ACC112 (cell line): Measurements from ENCODE around the gene CATSPERD.

Source experiments
- H2AFZ ChIP-seq: fragments of 200-600 bp; sonication (generic); one replicate; pipeline ENCODE4 v1.6.0; 2017; ENCODE audit warnings: antibody characterized with exemption, low read length; ENCODE audit not compliant: unreplicated experiment
- H3K27ac ChIP-seq: fragments of 200-600 bp; sonication (generic); 2 replicates; pipeline ENCODE4 v1.5.1; 2014; ENCODE audit warnings: low read depth, mild to moderate bottlenecking, antibody characterized with exemption, low read length, moderate library complexity
- H3K27me3 ChIP-seq: fragments of 200-600 bp; sonication (generic); 2 replicates; pipeline ENCODE4 v1.6.1; 2014; ENCODE audit warnings: mild to moderate bottlenecking, antibody characterized with exemption, low read length, moderate library complexity, mixed read lengths; ENCODE audit not compliant: insufficient read depth
- H3K36me3 ChIP-seq: fragments of 200-600 bp; sonication (generic); 2 replicates; pipeline ENCODE4 v1.6.1; 2016; ENCODE audit warnings: mild to moderate bottlenecking, antibody characterized with exemption, low read length, moderate library complexity, mixed read lengths; ENCODE audit not compliant: insufficient read depth
- H3K4me1 ChIP-seq: fragments of 200-600 bp; sonication (generic); one replicate; pipeline ENCODE4 v1.6.1; 2016; ENCODE audit warnings: low read length, mixed read lengths; ENCODE audit not compliant: insufficient read depth, unreplicated experiment, control insufficient read depth
- H3K4me3 ChIP-seq: fragments of 200-600 bp; sonication (generic); 2 replicates; pipeline ENCODE4 v1.5.1; 2014; ENCODE audit warnings: mild to moderate bottlenecking, low read depth, low read length
- H3K79me2 ChIP-seq: fragments of 200-600 bp; sonication (generic); one replicate; pipeline ENCODE4 v1.6.0; 2016; ENCODE audit warnings: low read length; ENCODE audit not compliant: control insufficient read depth, unreplicated experiment, insufficient read depth

Gene CATSPERD

DNA sequence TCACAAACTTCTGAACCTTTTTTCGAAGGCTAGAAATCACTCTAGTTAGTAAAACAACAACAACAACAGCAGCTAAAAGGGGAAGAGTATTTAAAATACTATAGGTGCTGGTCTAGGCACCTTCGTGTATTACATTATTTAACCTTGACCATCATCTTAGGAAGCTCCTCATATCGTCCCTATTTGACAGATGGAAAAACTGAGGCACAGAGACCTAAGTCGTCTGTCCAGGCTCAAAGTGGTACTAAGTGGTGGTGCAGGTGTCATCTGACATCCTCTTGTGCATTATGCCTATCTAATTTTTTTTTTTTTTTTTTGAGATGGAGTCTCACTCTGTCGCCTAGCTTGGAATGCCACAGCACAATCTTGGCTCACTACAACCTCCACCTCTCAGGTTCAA is 29.1 kb downstream of the CATSPERD start:
- Histone ChIP-seq H3K36me3 (no peaks in the 10 kb centered on the region), H3K27me3 (no peaks in the 10 kb centered on the region), H3K27ac (no peak overlapping the region), H3K4me1 (no peaks in the 10 kb centered on the region), H3K4me3 (no peak overlapping the region), H3K79me2 (no peaks in the 10 kb centered on the region), H2AFZ (no peak overlapping the region)

GRCh38 chr19:5751709-5752108 is 31.3 kb downstream of the CATSPERD start:
- H3K4me3 ChIP-seq, result no peak overlapping the region
- no peaks in the 10 kb centered on the region for H3K36me3 ChIP-seq
- H3K4me1 ChIP-seq, result no peaks in the 10 kb centered on the region
- no peak overlapping the region for H3K27ac ChIP-seq
- H3K27me3 ChIP-seq, result no peaks in the 10 kb centered on the region
- no peaks in the 10 kb centered on the region for H3K79me2 ChIP-seq
- no peak overlapping the region for H2AFZ ChIP-seq

DNA sequence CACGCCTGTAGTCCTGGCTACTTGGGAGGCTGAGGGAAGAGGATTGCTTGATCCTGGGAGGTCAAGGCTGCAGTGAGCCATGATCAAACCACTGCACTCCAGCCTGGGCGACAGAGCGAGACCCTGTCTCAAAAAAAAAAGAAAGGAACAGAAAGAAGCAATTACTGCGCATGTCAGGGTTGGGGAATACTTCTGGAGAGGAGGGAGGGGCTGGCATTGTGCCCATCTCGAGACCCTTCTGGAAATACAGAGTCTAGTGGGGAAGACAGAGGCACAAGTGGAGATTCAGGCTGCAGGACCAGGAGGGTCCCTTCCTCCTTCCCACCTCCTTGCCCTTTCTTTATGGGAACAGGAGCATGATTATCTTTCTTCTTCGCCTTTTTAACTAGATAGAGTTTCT is 33.3 kb downstream of the CATSPERD start:
- H3K4me1 ChIP-seq, result no peaks in the 10 kb centered on the region
- H3K79me2 ChIP-seq, result no peaks in the 10 kb centered on the region
- H3K27ac ChIP-seq, result no peak overlapping the region
- H3K27me3 ChIP-seq, result no peaks in the 10 kb centered on the region
- H3K36me3 ChIP-seq, result no peaks in the 10 kb centered on the region
- H2AFZ ChIP-seq, result no peak overlapping the region
- no peak overlapping the region for H3K4me3 ChIP-seq

DNA sequence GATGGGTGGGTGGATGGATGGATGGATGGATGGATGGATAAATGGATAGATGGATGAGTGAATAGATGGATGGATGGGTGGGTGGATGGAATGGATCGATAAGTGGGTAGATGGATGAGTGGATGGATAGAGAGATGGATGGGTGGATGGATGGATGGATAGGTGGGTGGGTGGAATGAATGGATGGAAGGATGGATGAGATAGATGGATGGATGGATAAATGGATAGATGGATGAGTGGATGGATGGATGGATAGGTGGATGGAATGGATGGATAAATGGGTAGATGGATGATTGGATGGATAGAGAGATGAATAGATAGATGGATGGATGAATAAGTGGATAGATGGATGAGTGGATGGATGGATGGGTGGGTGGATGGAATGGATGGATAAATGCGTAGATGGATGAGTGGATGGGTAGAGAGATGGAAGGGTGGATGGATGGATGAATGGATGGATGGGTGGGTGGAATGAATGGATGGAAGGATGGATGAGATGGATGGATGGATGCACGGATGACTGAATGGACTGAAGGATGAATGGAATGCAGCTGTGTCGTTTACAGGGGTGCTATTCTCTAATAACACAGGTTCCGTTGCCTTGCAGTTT is 42.3 kb downstream of the CATSPERD start:
- Histone ChIP-seq H3K79me2 (no peaks in the 10 kb centered on the region), H3K4me3 (no peak overlapping the region), H3K4me1 (no peaks in the 10 kb centered on the region), H2AFZ (no peak overlapping the region), H3K36me3 (no peaks in the 10 kb centered on the region), H3K27ac (no peak overlapping the region), H3K27me3 (no peaks in the 10 kb centered on the region)

- Histone ChIP-seq H3K27ac (no peak overlapping the region), H3K27me3 (no peaks in the 10 kb centered on the region), H2AFZ (no peak overlapping the region), H3K4me3 (no peak overlapping the region), H3K79me2 (no peaks in the 10 kb centered on the region), H3K36me3 (no peaks in the 10 kb centered on the region), H3K4me1 (no peaks in the 10 kb centered on the region)
Observed at GRCh38 chr19:5765220-5765619, 44.8 kb downstream of the CATSPERD start.

GRCh38 chr19:5767949-5768348 is 47.5 kb downstream of the CATSPERD start:
- Histone ChIP-seq H3K36me3 (no peaks in the 10 kb centered on the region), H2AFZ (no peak overlapping the region)

GRCh38 chr19:5772416-5772815 is 52.0 kb downstream of the CATSPERD start:
- H3K4me1 ChIP-seq, result no peaks in the 10 kb centered on the region
- no peaks in the 10 kb centered on the region for H3K27me3 ChIP-seq
- no peaks in the 10 kb centered on the region for H3K36me3 ChIP-seq
- H3K27ac ChIP-seq, result no peak overlapping the region
- H2AFZ ChIP-seq, result no peak overlapping the region
- H3K4me3 ChIP-seq, result no peak overlapping the region
- H3K79me2 ChIP-seq, result no peaks in the 10 kb centered on the region

More at GRCh38 chr19:5767949-5768348, 47.5 kb downstream of the CATSPERD start:
- Histone ChIP-seq H3K27me3 (no peaks in the 10 kb centered on the region), H3K79me2 (no peaks in the 10 kb centered on the region), H3K4me3 (no peak overlapping the region), H3K27ac (no peak overlapping the region), H3K4me1 (no peaks in the 10 kb centered on the region)

DNA sequence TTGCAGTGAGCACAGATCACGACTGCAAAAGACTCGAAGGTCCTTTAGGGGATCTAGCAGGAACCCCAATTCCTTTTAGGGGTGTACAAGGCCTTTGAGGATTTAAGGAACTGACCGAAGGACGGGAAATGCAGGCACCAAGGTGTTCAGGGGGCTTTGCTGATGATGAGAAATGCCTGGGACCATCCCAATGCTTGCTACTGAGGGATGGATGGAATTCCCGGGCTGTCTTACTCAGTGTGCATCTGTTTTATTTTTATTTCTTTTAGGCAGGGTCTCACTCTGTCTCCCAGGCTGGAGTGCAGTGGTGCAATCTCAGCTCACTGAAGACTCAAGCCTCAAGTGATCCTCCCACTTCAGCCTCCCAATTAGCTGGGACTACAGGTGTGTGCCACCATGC is 52.8 kb downstream of the CATSPERD start:
- no peaks in the 10 kb centered on the region for H3K79me2 ChIP-seq
- H3K4me1 ChIP-seq, result no peaks in the 10 kb centered on the region
- H3K36me3 ChIP-seq, result no peaks in the 10 kb centered on the region
- no peak overlapping the region for H3K27ac ChIP-seq
- no peaks in the 10 kb centered on the region for H3K27me3 ChIP-seq
- no peak overlapping the region for H2AFZ ChIP-seq
- H3K4me3 ChIP-seq, result no peak overlapping the region

GRCh38 chr19:5774921-5775320 is 54.5 kb downstream of the CATSPERD start:
- H3K4me3 ChIP-seq, result no peak overlapping the region
- no peaks in the 10 kb centered on the region for H3K4me1 ChIP-seq
- no peaks in the 10 kb centered on the region for H3K79me2 ChIP-seq
- no peaks in the 10 kb centered on the region for H3K27me3 ChIP-seq
- no peak overlapping the region for H3K27ac ChIP-seq
- no peaks in the 10 kb centered on the region for H3K36me3 ChIP-seq
- no peak overlapping the region for H2AFZ ChIP-seq

DNA sequence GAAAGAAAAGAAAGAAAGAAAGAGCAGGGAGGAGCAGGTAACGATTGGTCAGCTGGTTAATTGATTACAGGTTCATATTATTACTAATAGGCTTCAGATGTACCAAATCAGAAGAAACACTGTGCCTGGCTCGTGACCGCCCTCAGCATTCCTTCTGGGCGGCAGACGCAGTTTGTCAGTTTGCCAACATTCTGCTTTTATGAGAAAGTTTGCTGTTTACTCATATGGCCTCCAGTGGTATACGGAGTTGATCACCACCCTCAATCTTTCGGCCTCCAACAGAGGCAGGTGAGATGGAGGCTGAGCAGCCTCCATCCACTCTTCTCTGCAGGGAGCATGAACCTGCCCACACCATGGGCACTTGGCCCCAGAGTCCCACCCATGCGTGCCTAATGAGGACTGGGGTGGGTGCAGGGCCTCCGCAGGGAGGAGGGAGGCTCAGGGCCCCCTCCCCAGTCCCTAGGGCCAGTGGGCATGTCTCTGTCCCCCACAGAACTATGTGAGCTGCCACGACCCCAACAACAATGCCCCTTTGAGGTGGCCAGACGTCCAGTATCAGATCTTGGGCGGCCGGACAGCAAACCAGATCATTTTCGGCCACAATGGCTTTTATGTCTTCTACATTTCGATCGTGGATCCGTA is 55.4 kb downstream of the CATSPERD start:
- no peaks in the 10 kb centered on the region for H3K27me3 ChIP-seq
- H3K79me2 ChIP-seq, result no peaks in the 10 kb centered on the region
- H3K27ac ChIP-seq, result no peak overlapping the region
- no peak overlapping the region for H3K4me3 ChIP-seq
- H3K4me1 ChIP-seq, result no peaks in the 10 kb centered on the region
- H3K36me3 ChIP-seq, result no peaks in the 10 kb centered on the region
- H2AFZ ChIP-seq, result no peak overlapping the region

- Histone ChIP-seq H3K4me3 (no peak overlapping the region), H2AFZ (no peak overlapping the region), H3K27me3 (no peaks in the 10 kb centered on the region), H3K36me3 (no peaks in the 10 kb centered on the region), H3K27ac (no peak overlapping the region), H3K4me1 (no peaks in the 10 kb centered on the region), H3K79me2 (no peaks in the 10 kb centered on the region)
Observed at GRCh38 chr19:5778402-5778801, 58.0 kb downstream of the CATSPERD start.
